Measurements from ENCODE around the gene KRTAP17-1.

KRTAP17-1 gene

GRCh38 chr17:41324180-41325075 is 8.9 kb upstream of the KRTAP17-1 start:
- no peak overlapping the region for H3K4me3 Mint-ChIP-seq
- H3K9me3 Mint-ChIP-seq = peaks cover 14% of the 10 kb centered on the region in 2 donors
- H3K27me3 Mint-ChIP-seq = no peaks in the 10 kb centered on the region
- ATAC-seq (peak; percentile 31), DNase-seq (no peak)
- peaks cover 55% of the 10 kb centered on the region for H3K4me1 Mint-ChIP-seq
- peak overlapping the region; percentile 64 to 77 for H3K27ac Mint-ChIP-seq

GRCh38 chr17:41322903-41323895 is 7.7 kb upstream of the KRTAP17-1 start:
- peaks cover 47% of the 10 kb centered on the region for H3K4me1 Mint-ChIP-seq
- no peak overlapping the region for H3K4me3 Mint-ChIP-seq
- no peaks in the 10 kb centered on the region for H3K27me3 Mint-ChIP-seq
- peaks cover 15 to 16% of the 10 kb centered on the region in 2 donors for H3K9me3 Mint-ChIP-seq
- ATAC-seq (no peak), DNase-seq (no peak)
- H3K27ac Mint-ChIP-seq = no peak overlapping the region

DNA sequence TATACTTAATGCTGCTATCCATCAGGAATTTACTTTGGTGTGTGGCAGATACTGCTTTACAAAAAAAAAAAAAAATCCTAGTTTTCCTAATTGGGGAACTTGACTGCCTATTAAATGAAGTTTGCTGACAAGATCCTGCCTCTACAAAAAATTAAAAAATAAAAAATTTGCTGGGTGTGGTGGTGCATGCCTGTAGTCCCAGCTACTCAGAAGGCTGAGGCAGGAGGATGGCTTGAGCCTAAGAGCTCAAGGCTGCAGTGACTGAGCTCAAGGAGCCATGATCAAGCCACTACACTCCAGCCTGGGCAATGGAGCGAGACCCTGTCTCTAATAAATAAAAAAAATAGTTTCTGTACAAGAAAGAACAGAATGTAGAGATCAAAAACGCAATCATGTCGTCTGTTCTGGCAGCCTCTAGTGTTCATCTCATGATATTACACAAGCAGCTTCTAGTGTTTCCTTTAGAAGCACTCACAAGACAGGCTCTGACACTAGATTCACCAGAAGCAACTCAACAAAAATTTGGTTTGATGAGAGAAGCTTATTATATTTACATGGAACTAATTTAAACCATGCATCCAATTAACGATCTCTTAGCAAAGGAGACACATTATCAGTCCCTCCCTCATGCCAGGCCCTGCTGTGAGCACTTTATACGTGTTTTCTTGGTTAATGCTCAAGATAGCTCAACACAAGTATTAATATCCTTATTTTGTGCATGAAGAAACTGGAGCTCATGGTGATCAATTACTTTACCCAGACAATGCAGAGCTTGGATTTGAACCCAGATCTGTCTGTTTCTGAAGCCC is 6.8 kb upstream of the KRTAP17-1 start:
- Mint-ChIP-seq H3K4me3 (no peak overlapping the region), H3K27me3 (no peaks in the 10 kb centered on the region), H3K27ac (no peak overlapping the region), H3K9me3 (peaks cover 15 to 16% of the 10 kb centered on the region in 2 donors), H3K4me1 (peaks cover 44% of the 10 kb centered on the region)
- ATAC-seq = peak; percentile 65
- no peak for DNase-seq

DNA sequence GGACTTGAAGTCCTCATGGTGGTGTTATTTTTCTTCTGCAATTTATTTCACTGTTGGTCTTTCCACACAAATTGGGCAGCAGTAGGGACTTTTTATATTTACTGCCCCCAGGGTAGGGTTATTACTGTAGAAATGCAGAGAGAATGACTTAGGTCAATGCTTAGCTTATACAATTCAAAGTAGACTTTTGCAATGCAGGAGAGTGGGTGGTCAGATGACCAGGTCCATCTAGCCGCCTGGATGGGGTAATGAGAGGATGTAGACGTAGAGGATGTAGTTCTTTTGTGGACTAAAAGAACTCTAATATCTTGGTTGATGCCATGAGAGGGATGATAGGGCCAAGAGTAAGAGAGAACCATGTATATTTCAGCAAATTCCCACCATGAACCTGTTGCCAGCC is 2.7 kb upstream of the KRTAP17-1 start:
- no peak for ATAC-seq
- peaks cover 6% of the 10 kb centered on the region for H3K4me1 Mint-ChIP-seq

GRCh38 chr17:41315814-41316445 is 420 bp upstream of the KRTAP17-1 start:
- DNase-seq (no peak), ATAC-seq (no peak)
- peaks cover 5% of the 10 kb centered on the region for H3K4me1 Mint-ChIP-seq
- H3K4me3 Mint-ChIP-seq = no peak overlapping the region
- H3K9me3 Mint-ChIP-seq = peaks cover 15 to 16% of the 10 kb centered on the region in 2 donors
- H3K27me3 Mint-ChIP-seq = no peaks in the 10 kb centered on the region
- no peak overlapping the region for H3K27ac Mint-ChIP-seq

More for the DNA sequence above, 2.7 kb upstream of the KRTAP17-1 start:
- Mint-ChIP-seq H3K27ac (no peak overlapping the region), H3K9me3 (peaks cover 15 to 16% of the 10 kb centered on the region in 2 donors), H3K27me3 (no peaks in the 10 kb centered on the region), H3K4me3 (no peak overlapping the region)
- DNase-seq = no peak

DNA sequence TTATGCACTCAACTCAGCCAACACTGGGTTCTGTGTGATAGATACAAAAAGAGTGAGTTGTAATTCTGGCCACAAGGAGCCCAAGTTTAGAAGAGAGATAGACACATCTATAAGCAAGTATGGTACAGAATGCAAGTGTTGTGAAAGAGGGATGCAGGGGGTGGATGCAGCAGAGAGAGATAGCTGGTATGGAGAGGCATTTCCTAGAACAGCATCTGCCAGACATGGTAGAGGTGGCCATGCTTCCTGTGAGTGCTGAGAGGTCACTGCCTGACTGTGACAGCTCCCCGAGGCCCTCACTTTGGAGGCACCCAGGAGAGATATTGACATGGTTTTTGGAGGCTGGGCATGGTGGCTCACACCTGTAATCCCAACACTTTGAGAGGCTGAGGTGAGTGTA is 4.4 kb downstream of the KRTAP17-1 start:
- no peak overlapping the region for H3K4me3 Mint-ChIP-seq
- no peak for ATAC-seq
- H3K27ac Mint-ChIP-seq = no peak overlapping the region
- H3K9me3 Mint-ChIP-seq = no peaks in the 10 kb centered on the region
- no peak for DNase-seq
- H3K27me3 Mint-ChIP-seq = no peaks in the 10 kb centered on the region
- H3K4me1 Mint-ChIP-seq = peaks cover 46% of the 10 kb centered on the region

GRCh38 chr17:41308918-41309359 is 6.6 kb downstream of the KRTAP17-1 start, which contains the start of gene KRTAP16-1:
Gene KRTAP16-1, minus strand, starts transcription at chr17:41309309. Its CDS starts 56 bp downstream, at chr17:41309253.
- no peaks in the 10 kb centered on the region for H3K9me3 Mint-ChIP-seq
- H3K4me3 Mint-ChIP-seq = peak within 1 kb of the TSS; percentile 62 to 73
- H3K27me3 Mint-ChIP-seq = no peaks in the 10 kb centered on the region
- peaks cover 46% of the 10 kb centered on the region for H3K4me1 Mint-ChIP-seq
- peak within 1 kb of the TSS; percentile 77 to 92 for H3K27ac Mint-ChIP-seq
- DNase-seq (peak in 1 of 2 donors; percentile 39), ATAC-seq (peak; percentile 67)

DNA sequence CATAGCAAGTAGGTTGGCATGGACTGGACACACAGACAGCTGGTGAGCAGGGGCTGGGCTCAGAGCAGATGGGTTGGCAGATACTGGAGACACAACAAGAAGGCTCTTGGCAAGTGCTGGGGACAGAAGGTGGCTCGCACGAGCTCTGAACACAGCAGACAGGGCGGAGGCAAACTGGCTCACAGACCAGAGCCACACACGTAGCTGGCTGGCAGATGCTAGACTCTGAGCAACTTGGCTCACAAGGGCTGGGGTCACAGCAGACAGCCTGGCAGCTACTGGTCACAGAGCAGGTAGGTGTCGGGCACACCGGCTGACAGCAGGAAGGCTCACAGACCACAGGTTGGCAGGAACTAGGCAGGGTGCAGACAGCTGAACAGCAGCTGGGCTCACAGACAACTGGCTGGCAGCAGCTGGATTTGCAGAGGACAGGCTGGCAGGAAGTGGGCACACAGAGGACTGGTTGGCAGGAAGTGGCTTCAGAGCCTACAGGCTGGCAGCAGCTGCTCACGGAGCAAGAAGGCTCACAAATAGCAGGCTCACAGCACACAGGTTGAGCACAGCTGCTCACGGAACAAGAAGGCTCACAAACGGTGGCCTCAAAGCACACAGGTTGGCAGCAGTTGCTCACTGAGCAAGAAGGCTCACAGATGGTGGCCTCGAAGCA is 7.1 kb downstream of the KRTAP17-1 start:
- DNase-seq (peak; percentile 42 to 69), ATAC-seq (peak; percentile 89)
- no peaks in the 10 kb centered on the region for H3K9me3 Mint-ChIP-seq
- H3K4me3 Mint-ChIP-seq = peak overlapping the region; percentile 62 to 73
- peaks cover 46% of the 10 kb centered on the region for H3K4me1 Mint-ChIP-seq
- H3K27ac Mint-ChIP-seq = peak overlapping the region; percentile 77 to 92
- no peaks in the 10 kb centered on the region for H3K27me3 Mint-ChIP-seq

DNA sequence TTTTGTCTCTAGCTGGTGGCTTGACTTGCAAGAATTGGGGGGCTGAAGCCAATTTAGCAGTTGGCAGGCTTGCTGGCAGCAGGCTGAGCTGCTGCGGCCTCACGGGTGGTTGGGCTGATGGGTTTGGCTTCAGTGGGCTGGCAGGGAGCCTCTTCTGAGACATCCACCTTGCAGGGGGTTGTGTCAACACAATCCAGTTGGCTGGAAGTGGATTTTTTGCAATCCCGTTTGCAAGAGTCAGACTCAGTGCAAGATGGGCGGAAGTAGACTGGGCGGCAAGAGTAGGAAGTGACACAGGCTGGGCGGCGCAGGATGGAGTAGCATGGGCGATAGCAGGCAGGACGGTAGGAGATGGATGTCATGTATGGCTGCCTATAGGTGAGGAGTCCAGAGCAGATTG is 7.9 kb downstream of the KRTAP17-1 start:
- H3K27ac Mint-ChIP-seq = no peak overlapping the region
- H3K9me3 Mint-ChIP-seq = no peaks in the 10 kb centered on the region
- no peak for DNase-seq

DNA sequence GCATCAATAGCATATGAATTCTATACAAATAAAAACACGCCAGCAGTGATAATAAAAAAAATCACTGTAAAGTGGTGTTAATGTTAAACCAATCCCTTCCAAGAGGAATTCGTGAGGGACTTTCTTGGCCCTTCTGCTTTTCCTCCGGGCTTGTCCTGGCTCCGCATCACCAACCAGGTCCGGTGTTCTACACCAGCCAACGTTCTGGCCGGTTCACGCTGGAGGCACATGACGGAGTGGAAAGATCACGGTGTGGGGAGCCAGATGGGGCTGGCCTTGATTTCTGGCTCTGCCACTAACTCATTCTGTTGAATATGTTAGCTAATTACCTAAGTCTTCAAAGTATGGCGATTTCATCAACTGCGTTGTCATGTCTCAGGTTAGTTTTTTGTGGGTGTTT is 11.4 kb downstream of the KRTAP17-1 start:
- H3K9me3 Mint-ChIP-seq = no peaks in the 10 kb centered on the region
- ATAC-seq (no peak), DNase-seq (no peak)
- no peak overlapping the region for H3K27ac Mint-ChIP-seq
- peaks cover 37% of the 10 kb centered on the region for H3K4me1 Mint-ChIP-seq
- H3K4me3 Mint-ChIP-seq = no peak overlapping the region
- H3K27me3 Mint-ChIP-seq = no peaks in the 10 kb centered on the region

More for the DNA sequence above, 7.9 kb downstream of the KRTAP17-1 start:
- Mint-ChIP-seq H3K4me3 (peak overlapping the region; percentile 62 to 73), H3K27me3 (no peaks in the 10 kb centered on the region), H3K4me1 (peaks cover 46% of the 10 kb centered on the region)
- ATAC-seq = no peak

DNA sequence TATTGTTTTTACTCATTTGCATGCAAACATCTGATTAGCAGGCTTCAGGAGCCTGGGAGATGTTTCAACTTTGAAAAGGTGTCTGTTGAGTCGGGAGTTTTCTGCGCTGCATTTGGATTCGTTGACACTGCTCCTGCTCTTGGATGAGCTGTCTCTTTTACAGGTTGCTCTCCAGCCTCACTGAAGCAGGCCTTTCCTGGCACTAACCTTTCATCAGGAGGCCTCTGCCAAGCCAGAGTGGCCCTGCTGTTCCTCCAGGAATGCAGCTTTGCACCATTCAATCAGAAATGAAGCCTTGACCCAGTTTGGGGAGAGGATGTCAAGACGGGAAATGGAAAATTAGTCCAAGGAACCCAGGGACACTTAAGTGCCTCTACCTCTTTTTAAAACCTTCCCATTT is 12.5 kb downstream of the KRTAP17-1 start:
- no peak for DNase-seq
- H3K27ac Mint-ChIP-seq = no peak overlapping the region
- H3K4me3 Mint-ChIP-seq = no peak overlapping the region
- H3K27me3 Mint-ChIP-seq = no peaks in the 10 kb centered on the region
- no peak for ATAC-seq
- no peaks in the 10 kb centered on the region for H3K9me3 Mint-ChIP-seq
- H3K4me1 Mint-ChIP-seq = peaks cover 26% of the 10 kb centered on the region

DNA sequence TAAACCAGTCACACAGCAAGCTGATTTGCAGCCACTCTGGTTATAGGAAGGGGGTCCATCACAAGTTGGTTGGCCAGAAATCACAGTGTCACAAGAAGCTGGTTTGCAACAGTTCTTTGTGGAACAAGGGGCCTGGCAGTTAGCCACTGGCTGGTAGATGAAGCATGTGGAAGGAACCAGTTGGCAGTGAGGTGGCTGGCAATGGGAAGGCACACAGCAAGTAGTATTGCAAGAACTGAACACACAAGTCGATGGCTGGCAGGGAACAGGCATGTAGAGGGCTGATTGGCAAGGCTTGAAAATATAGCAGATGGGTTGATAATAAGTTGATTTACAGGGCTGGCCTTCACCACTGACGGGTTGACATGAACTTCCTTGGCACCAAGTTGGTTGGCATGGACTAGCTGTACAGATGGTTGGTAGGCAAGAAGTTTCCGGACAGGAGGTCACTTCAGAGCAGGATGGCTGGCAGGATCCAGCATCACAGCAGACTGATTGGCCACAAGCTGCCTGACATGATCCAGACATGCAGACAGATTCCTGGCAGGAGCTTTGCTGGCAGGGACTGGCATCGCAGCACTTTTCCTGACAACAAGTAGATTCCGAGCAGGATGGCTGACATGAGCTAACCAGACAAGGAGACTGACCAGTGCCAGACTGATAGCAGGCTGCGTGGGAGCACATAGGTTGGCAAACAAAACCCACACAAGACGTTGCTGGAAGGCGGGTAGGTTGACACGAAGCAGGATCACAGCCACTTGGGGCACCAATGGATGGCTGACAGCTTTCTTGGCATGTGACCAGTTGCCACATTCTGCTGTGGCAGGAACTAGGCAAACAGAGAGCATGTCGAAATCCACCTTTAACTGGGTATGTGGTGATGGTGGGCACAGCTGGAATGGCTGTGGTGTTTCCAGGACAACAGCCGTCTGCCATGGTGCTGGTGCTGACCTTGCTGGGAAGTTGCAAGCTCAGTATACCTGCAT is 13.3 kb downstream of the KRTAP17-1 start, which contains the start of gene KRTAP29-1:
Gene KRTAP29-1, minus strand, starts transcription at position 936 of the 986 bp plus-strand sequence. Its CDS starts 0 bp downstream, at position 936.
- no peak within 1 kb of the TSS for H3K27ac Mint-ChIP-seq
- H3K4me1 Mint-ChIP-seq = peaks cover 19% of the 10 kb centered on the region
- no peaks in the 10 kb centered on the region for H3K9me3 Mint-ChIP-seq
- no peak for DNase-seq
- no peak within 1 kb of the TSS for H3K4me3 Mint-ChIP-seq
- ATAC-seq = no peak
- H3K27me3 Mint-ChIP-seq = no peaks in the 10 kb centered on the region
